Small intestine (tissue), 7 donors: Measurements from ENCODE around the gene CLDN5. TPM values are rescaled to one million over a fixed set of nuclear protein-coding genes. Genes with fewer than 3 reads are reported as not detected.

Source experiments
- DNase-seq, 2 donors: peaks; one replicate each; pipeline versions ENCODE4 v3.0.0 to v3.0.0-alpha.2; 2013
- FAIRE-seq: peaks from 2 replicates; lab custom pipeline; 2012; peaks lifted over from hg19 to GRCh38; lab: Jason Lieb, UNC
- H3K27ac ChIP-seq, 3 donors: one replicate each; pipeline ENCODE4 v1.5.1; 2013; ENCODE audit warnings: low read length in 2 of 3, mild to moderate bottlenecking in 2 of 3, control low read depth in 1 of 3, inconsistent platforms in 1 of 3, low read depth in 1 of 3, moderate library complexity in 1 of 3
- H3K27me3 ChIP-seq, 3 donors: one replicate each; pipeline ENCODE4 v1.6.1; 2013; ENCODE audit warnings: low read length in 3 of 3, inconsistent platforms in 1 of 3; ENCODE audit not compliant: control insufficient read depth in 3 of 3, insufficient read depth in 3 of 3
- H3K36me3 ChIP-seq, 3 donors: one replicate each; pipeline ENCODE4 v1.6.1; 2013; ENCODE audit warnings: low read length in 3 of 3, inconsistent platforms in 1 of 3, low read depth in 1 of 3, mild to moderate bottlenecking in 1 of 3, moderate library complexity in 1 of 3; ENCODE audit not compliant: control insufficient read depth in 3 of 3, insufficient read depth in 2 of 3
- H3K4me1 ChIP-seq, 3 donors: one replicate each; pipeline ENCODE4 v1.6.1; 2013; ENCODE audit warnings: low read length in 2 of 3, inconsistent platforms in 1 of 3, low read depth in 1 of 3, mild to moderate bottlenecking in 1 of 3, moderate library complexity in 1 of 3; ENCODE audit not compliant: control insufficient read depth in 3 of 3, insufficient read depth in 2 of 3
- H3K4me3 ChIP-seq, 3 donors: one replicate each; pipeline ENCODE4 v1.5.1; 2013; ENCODE audit warnings: low read length in 3 of 3, control low read depth in 1 of 3, inconsistent platforms in 1 of 3, low read depth in 1 of 3, mild to moderate bottlenecking in 1 of 3, moderate library complexity in 1 of 3
- H3K9me3 ChIP-seq, 2 donors: one replicate each; pipeline ENCODE4 v1.6.1; 2013; ENCODE audit warnings: low read depth in 1 of 2, low read length in 1 of 2; ENCODE audit not compliant: control insufficient read depth in 2 of 2, insufficient read depth in 1 of 2
- WGBS, 3 donors: extraction: QIAGEN DNeasy Blood & Tissue Kit; methylation state at CpG; one replicate each; pipeline ENCODE4 v1.1.7; 2013; 5-methylcytosine and 5-hydroxymethylcytosine counted together
- polyA plus RNA-seq, 4 donors: library from polyadenylated mRNA; stranded (reverse) in 3 of 4; unstranded in 1 of 4; fragments of 200-250 nt in 3 of 4; fragments of 120-200 nt in 1 of 4; gene quantifications; one replicate each; pipeline versions ENCODE4 v1.2.1 to v1.2.3, GENCODE V29; 2013
- donor health status: healthy with polysubstance abuse.
- donor health status: control.
- donor health status: control.
- donor health status: Bipolar disorder and iron deficiency.
- donor health status: healthy.

CLDN5 gene
- polyA plus RNA-seq, 4 donors: 3.1 to 184 (median 10.4) TPM

DNA sequence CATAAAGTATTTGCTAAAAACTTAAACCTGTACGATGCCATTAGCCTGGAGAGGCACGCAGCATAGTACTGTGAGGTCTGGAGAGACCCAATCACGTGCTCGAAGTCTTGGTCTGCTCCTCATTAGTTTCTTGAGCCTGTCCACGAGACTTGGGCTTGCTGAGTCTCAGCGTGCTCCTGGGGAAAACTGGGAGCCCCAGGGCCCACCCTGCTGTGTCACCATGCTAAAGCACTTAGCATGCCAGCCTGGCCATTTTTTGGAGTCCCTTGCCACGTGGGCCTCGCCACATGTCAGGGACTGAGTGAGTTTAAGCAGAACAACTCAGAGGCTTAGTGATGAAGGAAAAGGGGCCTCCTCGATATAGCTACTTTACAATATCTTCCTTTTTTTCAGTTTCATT is 41.9 kb downstream of the CLDN5 start:
- H3K27ac ChIP-seq: no peak overlapping the region
- no peak for FAIRE-seq
- peaks cover 0 to 6% (median 0%) of the 10 kb centered on the region in 3 donors for H3K4me1 ChIP-seq

DNA sequence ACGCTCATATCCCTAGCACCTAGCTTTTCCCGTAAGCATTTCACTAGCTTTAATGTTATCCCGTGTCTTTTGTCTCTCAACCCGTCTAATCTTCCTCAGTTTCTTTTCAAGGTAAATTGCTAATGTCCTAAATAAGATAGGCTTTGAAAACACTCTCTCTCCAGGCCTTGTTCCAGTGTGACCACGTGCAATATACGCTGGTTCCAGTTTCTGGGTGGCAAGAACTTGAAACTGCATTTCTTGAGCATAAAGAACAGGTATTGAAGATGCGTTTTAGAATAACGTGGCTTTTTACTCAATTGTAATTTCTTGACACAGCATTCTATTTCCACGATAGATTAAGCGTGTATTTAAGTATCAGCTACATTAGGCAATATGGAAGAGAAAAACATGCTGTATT is 43.4 kb downstream of the CLDN5 start:
- no peak for FAIRE-seq
- peaks cover 0 to 6% (median 0%) of the 10 kb centered on the region in 3 donors for H3K4me1 ChIP-seq
- WGBS, 3 donors: 57 to 71% (median 58%) methylated on average over 10 of the region's 10 CpGs

More for the DNA sequence above, 41.9 kb downstream of the CLDN5 start:
- no peak for DNase-seq
- Histone ChIP-seq H3K27me3 (no peaks in the 10 kb centered on the region), H3K9me3 (no peaks in the 10 kb centered on the region), H3K4me3 (no peak overlapping the region), H3K36me3 (peaks cover 0 to 11% (median 2%) of the 10 kb centered on the region in 3 donors)
- WGBS, 3 donors: 91 to 95% (median 94%) methylated on average over 9 of the region's 9 CpGs

DNA sequence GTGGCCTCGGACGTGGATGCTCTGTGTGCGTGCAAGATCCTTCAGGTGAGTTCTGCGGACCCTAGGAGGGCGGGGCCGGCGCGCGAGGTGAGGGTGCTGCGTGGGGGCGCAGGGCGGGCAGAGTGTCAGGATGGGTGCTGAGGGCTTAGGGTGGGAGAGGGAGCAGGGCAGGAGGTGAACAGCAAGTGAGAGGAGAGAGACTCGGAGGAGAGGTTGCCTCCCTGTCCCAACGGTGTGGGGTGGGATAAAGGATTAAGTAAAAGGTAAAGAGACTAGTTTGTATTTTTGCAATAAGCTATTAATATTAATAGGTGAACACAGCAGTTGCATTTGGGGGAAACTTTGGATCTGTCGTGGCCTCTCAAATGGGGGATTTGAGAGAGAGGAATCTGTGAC is 44.0 kb downstream of the CLDN5 start:
- peaks cover under 1 to 10% (median 2%) of the 10 kb centered on the region in 3 donors for H3K36me3 ChIP-seq
- DNase-seq (no peak), FAIRE-seq (no peak)
- H3K27ac ChIP-seq: no peak overlapping the region
- WGBS, 3 donors: 0 to 1% (median 1%) methylated on average over 15 of the region's 15 CpGs
- H3K4me1 ChIP-seq: peaks cover 0 to 6% (median 0%) of the 10 kb centered on the region in 3 donors
- no peaks in the 10 kb centered on the region for H3K27me3 ChIP-seq
- H3K9me3 ChIP-seq: no peaks in the 10 kb centered on the region
- peak overlapping the region; percentile 31 to 68 (median 46) for H3K4me3 ChIP-seq

More for the DNA sequence above, 43.4 kb downstream of the CLDN5 start:
- Histone ChIP-seq H3K27ac (no peak overlapping the region), H3K9me3 (no peaks in the 10 kb centered on the region), H3K4me3 (no peak overlapping the region), H3K27me3 (no peaks in the 10 kb centered on the region), H3K36me3 (peaks cover 2 to 12% (median 2%) of the 10 kb centered on the region in 3 donors)
- no peak for DNase-seq

DNA sequence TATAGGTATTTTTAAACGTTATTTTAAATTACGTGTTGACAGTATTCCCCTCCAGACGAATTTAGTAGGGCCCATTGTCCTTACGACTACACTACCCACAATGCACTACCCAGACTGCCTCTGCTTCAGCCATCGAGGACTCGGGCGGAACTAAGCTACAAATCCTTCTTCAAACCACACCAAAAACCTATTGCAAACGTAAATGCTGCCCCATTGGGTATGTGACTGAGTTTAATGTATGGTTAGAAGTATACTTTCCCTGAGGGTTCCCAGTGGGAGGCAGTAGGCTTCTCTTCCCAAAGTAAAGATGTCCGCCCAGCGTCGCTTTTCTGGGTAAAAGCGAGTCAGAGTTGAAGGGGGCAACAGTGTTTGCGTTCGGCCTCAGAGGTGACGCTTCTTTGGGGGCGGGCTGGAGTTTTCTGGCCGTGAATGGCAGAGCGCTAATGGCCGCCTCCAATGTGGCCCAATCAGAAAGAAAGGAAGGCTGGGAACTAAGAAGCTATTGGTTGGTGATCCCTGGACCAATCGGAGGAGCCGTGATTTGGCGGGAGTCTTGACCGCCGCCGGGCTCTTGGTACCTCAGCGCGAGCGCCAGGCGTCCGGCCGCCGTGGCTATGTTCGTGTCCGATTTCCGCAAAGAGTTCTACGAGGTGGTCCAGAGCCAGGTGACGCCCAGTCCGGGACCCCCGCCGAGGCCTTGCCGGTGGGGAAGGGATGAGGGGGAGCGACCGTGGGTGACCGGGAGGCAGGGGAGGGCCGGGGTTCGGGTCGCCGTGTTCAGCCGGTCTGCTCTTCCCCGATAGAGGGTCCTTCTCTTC is 44.6 kb downstream of the CLDN5 start, which contains the start of gene CDC45:
TSS of gene CDC45 (plus strand) at position 566 of the 818 bp plus-strand sequence. CDS start at position 615, 49 bp downstream.
- peak; percentile 99 for DNase-seq
- Histone ChIP-seq H3K27ac (peak within 1 kb of the TSS; percentile 81 to 94 (median 89)), H3K27me3 (no peaks in the 10 kb centered on the region), H3K9me3 (no peaks in the 10 kb centered on the region), H3K4me1 (peaks cover 0 to 6% (median 0%) of the 10 kb centered on the region in 3 donors), H3K36me3 (peaks cover 2 to 12% (median 4%) of the 10 kb centered on the region in 3 donors), H3K4me3 (peak within 1 kb of the TSS; percentile 66 to 93 (median 68))
- 0 to 1% (median 0%) methylated on average over 50 of the region's 50 CpGs for WGBS, 3 donors
- peak; percentile 67 for FAIRE-seq

DNA sequence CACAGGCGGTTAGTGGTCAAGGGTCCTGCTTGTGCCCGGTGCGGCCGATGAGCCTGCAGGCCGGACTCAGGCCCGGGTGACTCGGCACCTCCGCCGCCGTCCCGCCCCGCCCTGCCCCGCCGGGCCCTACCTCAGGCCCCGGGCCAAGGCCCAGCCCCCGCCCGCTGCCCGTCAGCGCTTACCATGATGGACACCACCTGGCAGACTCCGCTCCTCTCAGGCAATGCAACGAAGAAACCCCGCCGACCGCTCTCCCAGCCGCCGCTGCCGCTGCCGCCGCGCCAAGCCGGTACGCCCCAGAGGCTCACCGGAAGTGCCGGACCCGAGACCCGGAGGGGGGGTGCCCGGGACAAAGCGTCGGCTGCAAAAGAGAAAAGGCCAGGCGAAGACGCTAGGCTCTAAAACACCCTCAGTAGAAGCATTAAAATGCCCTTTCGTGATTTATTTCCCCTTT is 45.3 kb downstream of the CLDN5 start, which contains the start of gene UFD1:
TSS of gene UFD1 (minus strand) at position 293 of the 454 bp plus-strand sequence. CDS start at position 185, 108 bp downstream.
- Histone ChIP-seq H3K36me3 (peaks cover 2 to 12% (median 7%) of the 10 kb centered on the region in 3 donors), H3K27ac (peak within 1 kb of the TSS; percentile 81 to 94 (median 89)), H3K9me3 (no peaks in the 10 kb centered on the region), H3K4me3 (peak within 1 kb of the TSS; percentile 66 to 93 (median 68)), H3K4me1 (peaks cover 0 to 6% (median 0%) of the 10 kb centered on the region in 3 donors), H3K27me3 (no peaks in the 10 kb centered on the region)
- FAIRE-seq (no peak), DNase-seq (peak; percentile 78 to 91)
- WGBS, 3 donors: 0 to 1% (median 0%) methylated on average over 28 to 42 of the region's 42 CpGs

DNA sequence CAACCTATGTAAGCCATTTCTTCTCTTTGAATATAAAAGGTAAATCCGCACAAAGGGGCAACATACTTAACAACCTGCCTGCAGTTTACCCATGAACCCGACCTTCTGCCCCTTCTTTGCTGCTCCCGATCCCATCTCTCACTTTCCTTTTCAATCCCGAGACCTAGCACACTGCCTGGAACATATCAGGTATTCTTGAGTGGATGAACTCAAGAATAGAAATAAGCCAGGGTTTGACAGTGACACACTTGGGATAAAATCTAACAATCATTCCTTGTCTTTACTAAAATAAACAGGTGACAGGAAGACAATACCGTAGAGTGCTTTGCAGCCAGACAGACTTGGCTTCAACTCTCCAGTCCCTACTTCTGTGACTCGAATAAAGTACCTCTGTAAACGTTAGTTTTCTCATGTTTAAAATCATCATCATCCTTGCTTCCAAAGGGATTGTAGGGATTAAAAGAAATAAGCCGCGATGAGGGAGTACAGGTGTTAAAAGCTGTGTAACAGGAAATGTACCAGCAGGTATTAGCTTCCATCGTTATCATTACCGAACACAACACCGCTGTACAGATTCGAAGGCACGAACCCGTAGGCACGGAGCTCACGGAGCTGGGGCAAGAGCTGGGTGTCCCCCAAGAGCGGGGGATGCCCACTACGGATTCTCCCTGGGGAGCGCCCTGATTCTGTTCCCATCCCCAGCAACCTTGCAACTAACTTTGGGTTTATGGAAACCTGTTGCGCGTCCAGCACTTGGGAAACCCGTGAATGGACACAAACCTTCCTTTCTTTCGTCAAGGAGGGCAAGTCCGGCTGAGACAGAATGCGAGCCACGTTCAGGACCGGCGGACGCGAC is 45.9 kb downstream of the CLDN5 start:
- peak; percentile 39 to 42 for DNase-seq
- Histone ChIP-seq H3K4me3 (peak overlapping the region; percentile 66 to 93 (median 68)), H3K4me1 (peaks cover 0 to 6% (median 0%) of the 10 kb centered on the region in 3 donors), H3K36me3 (peaks cover 8 to 18% (median 10%) of the 10 kb centered on the region in 3 donors), H3K9me3 (no peaks in the 10 kb centered on the region), H3K27ac (peak overlapping the region; percentile 81 to 94 (median 89)), H3K27me3 (no peaks in the 10 kb centered on the region)
- WGBS, 3 donors: 1% methylated on average over 27 to 31 of the region's 31 CpGs
- no peak for FAIRE-seq

DNA sequence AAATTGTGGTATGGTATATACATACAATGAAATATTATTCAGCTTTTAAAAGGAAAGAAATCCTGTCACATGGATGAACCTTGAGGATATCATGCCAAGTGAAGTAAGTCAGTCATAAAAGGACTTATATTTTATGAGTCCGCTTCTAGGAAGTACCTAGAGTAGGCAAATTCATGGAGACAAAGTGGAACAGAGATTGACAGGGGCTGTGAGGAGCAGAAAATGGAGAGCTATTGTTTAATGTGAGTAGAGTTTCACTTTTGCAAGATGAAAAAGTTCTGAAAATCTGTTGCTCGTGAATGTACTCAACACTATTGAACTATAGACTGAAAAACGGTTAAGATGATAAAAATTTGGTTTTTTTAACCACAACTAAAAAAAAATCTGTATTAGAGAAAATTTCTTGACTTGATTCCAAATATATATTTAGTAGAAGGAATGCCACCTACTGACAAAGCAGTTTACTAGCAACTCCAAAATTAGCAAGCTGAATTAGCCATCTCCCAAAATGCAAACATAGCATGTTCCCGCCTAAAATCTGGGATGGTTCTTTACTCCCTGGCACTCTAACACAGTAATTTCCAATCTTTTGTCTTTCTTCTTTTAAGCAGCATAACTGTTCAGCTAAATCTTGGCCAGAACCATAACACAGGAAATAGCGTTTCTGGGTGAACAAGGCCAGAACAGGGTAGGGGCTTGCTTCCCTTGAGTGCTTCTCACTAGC is 46.7 kb downstream of the CLDN5 start:
- Histone ChIP-seq H3K27ac (peak overlapping the region in 1 of 3 donors; percentile 9), H3K27me3 (no peaks in the 10 kb centered on the region), H3K4me1 (peaks cover 0 to 6% (median 0%) of the 10 kb centered on the region in 3 donors), H3K4me3 (peak overlapping the region in 2 of 3 donors; percentile 66 to 68), H3K36me3 (peaks cover 8 to 25% (median 16%) of the 10 kb centered on the region in 3 donors), H3K9me3 (no peaks in the 10 kb centered on the region)
- DNase-seq: peak in 1 of 2 donors; percentile 6
- FAIRE-seq: no peak
- WGBS, 3 donors: 16 to 21% (median 21%) methylated on average over 5 of the region's 5 CpGs
